Measurements from ENCODE around the gene PPP2R3A. TPM values are rescaled to one million over a fixed set of nuclear protein-coding genes. Genes with fewer than 3 reads are reported as not detected.

Gene PPP2R3A
- total RNA-seq, 1 experiment from 2014 or later: not detected

DNA sequence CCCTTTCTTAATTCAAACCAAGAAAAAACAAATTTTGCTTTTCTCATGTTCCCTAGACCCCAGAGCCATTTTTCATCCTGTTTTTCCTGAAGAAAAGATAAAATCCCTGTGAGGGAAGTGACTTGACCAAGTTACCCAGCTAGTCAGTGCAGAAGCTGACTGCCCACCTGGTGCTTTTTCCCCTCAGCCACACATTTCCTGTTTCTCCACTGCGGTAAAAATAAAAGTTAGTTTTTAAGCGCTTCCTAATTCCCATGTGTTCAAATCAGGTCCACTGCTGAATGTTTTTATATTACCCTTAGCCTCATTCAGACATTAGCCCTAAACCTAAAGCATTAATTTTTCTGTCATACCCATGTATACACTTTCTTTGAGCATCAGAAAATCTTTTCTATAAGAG is 26.1 kb downstream of the PPP2R3A start:
- H3K36me3 ChIP-seq (ENCODE audit: insufficient read depth, low read length): no peaks in the 10 kb centered on the region
- no peak overlapping the region for H2AFZ ChIP-seq (ENCODE audit: low read length)
- H3K4me3 ChIP-seq (ENCODE audit: low read length): no peak overlapping the region
- H4K20me1 ChIP-seq (ENCODE audit: insufficient read depth, low read depth, low read length): no peaks in the 10 kb centered on the region
- no peaks in the 10 kb centered on the region for H3K27me3 ChIP-seq (ENCODE audit: low read length)
- H3K27ac ChIP-seq (ENCODE audit: low read length): no peak overlapping the region
- no peak overlapping the region for H3K4me2 ChIP-seq (ENCODE audit: low read depth, low read length, poor library complexity, severe bottlenecking)
- H3K4me1 ChIP-seq (ENCODE audit: low read length): no peaks in the 10 kb centered on the region
- H3K9ac ChIP-seq (ENCODE audit: low read length): no peak overlapping the region
- H3K9me2 ChIP-seq (replicated peaks; ENCODE audit: insufficient read depth, low read length): no peaks in the 10 kb centered on the region
- DNase-seq: no peak
- no peaks in the 10 kb centered on the region for H3K79me2 ChIP-seq (ENCODE audit: low read length)
- H3K9me3 ChIP-seq (ENCODE audit: low read length): no peaks in the 10 kb centered on the region

- Histone ChIP-seq H3K4me2 (ENCODE audit: low read depth, low read length, poor library complexity, severe bottlenecking) (no peak overlapping the region), H3K36me3 (ENCODE audit: insufficient read depth, low read length) (no peaks in the 10 kb centered on the region), H3K9me3 (ENCODE audit: low read length) (no peaks in the 10 kb centered on the region), H2AFZ (ENCODE audit: low read length) (no peak overlapping the region), H3K79me2 (ENCODE audit: low read length) (no peaks in the 10 kb centered on the region), H4K20me1 (ENCODE audit: insufficient read depth, low read depth, low read length) (no peaks in the 10 kb centered on the region), H3K4me3 (ENCODE audit: low read length) (no peak overlapping the region), H3K4me1 (ENCODE audit: low read length) (no peaks in the 10 kb centered on the region), H3K9ac (ENCODE audit: low read length) (no peak overlapping the region), H3K27me3 (ENCODE audit: low read length) (no peaks in the 10 kb centered on the region), H3K9me2 (replicated peaks; ENCODE audit: insufficient read depth, low read length) (no peaks in the 10 kb centered on the region), H3K27ac (ENCODE audit: low read length) (no peak overlapping the region)
- DNase-seq: no peak
Observed at GRCh38 chr3:135992072-135992471, 26.5 kb downstream of the PPP2R3A start.

GRCh38 chr3:135994708-135995337 is 29.3 kb downstream of the PPP2R3A start:
- H3K27me3 ChIP-seq (ENCODE audit: low read length): no peaks in the 10 kb centered on the region
- no peaks in the 10 kb centered on the region for H3K9me2 ChIP-seq (replicated peaks; ENCODE audit: insufficient read depth, low read length)
- no peaks in the 10 kb centered on the region for H3K36me3 ChIP-seq (ENCODE audit: insufficient read depth, low read length)
- H3K9ac ChIP-seq (ENCODE audit: low read length): no peak overlapping the region
- H3K79me2 ChIP-seq (ENCODE audit: low read length): no peaks in the 10 kb centered on the region
- no peak overlapping the region for H3K27ac ChIP-seq (ENCODE audit: low read length)
- H3K9me3 ChIP-seq (ENCODE audit: low read length): no peaks in the 10 kb centered on the region
- no peaks in the 10 kb centered on the region for H3K4me1 ChIP-seq (ENCODE audit: low read length)
- H3K4me2 ChIP-seq (ENCODE audit: low read depth, low read length, poor library complexity, severe bottlenecking): no peak overlapping the region
- no peak for DNase-seq
- H4K20me1 ChIP-seq (ENCODE audit: insufficient read depth, low read depth, low read length): no peaks in the 10 kb centered on the region
- no peak overlapping the region for H3K4me3 ChIP-seq (ENCODE audit: low read length)
- no peak overlapping the region for H2AFZ ChIP-seq (ENCODE audit: low read length)

- no peak overlapping the region for H3K9ac ChIP-seq (ENCODE audit: low read length)
- no peak overlapping the region for H3K4me2 ChIP-seq (ENCODE audit: low read depth, low read length, poor library complexity, severe bottlenecking)
- H3K9me2 ChIP-seq (replicated peaks; ENCODE audit: insufficient read depth, low read length): no peaks in the 10 kb centered on the region
- H4K20me1 ChIP-seq (ENCODE audit: insufficient read depth, low read depth, low read length): no peaks in the 10 kb centered on the region
- H2AFZ ChIP-seq (ENCODE audit: low read length): no peak overlapping the region
- no peak overlapping the region for H3K4me3 ChIP-seq (ENCODE audit: low read length)
- no peaks in the 10 kb centered on the region for H3K9me3 ChIP-seq (ENCODE audit: low read length)
- H3K79me2 ChIP-seq (ENCODE audit: low read length): no peaks in the 10 kb centered on the region
- H3K4me1 ChIP-seq (ENCODE audit: low read length): no peaks in the 10 kb centered on the region
- no peaks in the 10 kb centered on the region for H3K36me3 ChIP-seq (ENCODE audit: insufficient read depth, low read length)
- no peak for DNase-seq
- no peaks in the 10 kb centered on the region for H3K27me3 ChIP-seq (ENCODE audit: low read length)
- no peak overlapping the region for H3K27ac ChIP-seq (ENCODE audit: low read length)
Observed at GRCh38 chr3:135995766-135996165, 30.2 kb downstream of the PPP2R3A start.

- no peaks in the 10 kb centered on the region for H3K4me1 ChIP-seq (ENCODE audit: low read length)
- no peaks in the 10 kb centered on the region for H3K9me2 ChIP-seq (replicated peaks; ENCODE audit: insufficient read depth, low read length)
- H3K27me3 ChIP-seq (ENCODE audit: low read length): no peaks in the 10 kb centered on the region
- no peak overlapping the region for H3K9ac ChIP-seq (ENCODE audit: low read length)
- no peaks in the 10 kb centered on the region for H3K79me2 ChIP-seq (ENCODE audit: low read length)
- no peak overlapping the region for H3K4me3 ChIP-seq (ENCODE audit: low read length)
- no peaks in the 10 kb centered on the region for H3K9me3 ChIP-seq (ENCODE audit: low read length)
- DNase-seq: no peak
- H2AFZ ChIP-seq (ENCODE audit: low read length): no peak overlapping the region
- H4K20me1 ChIP-seq (ENCODE audit: insufficient read depth, low read depth, low read length): no peaks in the 10 kb centered on the region
- H3K27ac ChIP-seq (ENCODE audit: low read length): no peak overlapping the region
- H3K36me3 ChIP-seq (ENCODE audit: insufficient read depth, low read length): no peaks in the 10 kb centered on the region
- H3K4me2 ChIP-seq (ENCODE audit: low read depth, low read length, poor library complexity, severe bottlenecking): no peak overlapping the region
Observed at GRCh38 chr3:135997554-135998320, 32.2 kb downstream of the PPP2R3A start.

DNA sequence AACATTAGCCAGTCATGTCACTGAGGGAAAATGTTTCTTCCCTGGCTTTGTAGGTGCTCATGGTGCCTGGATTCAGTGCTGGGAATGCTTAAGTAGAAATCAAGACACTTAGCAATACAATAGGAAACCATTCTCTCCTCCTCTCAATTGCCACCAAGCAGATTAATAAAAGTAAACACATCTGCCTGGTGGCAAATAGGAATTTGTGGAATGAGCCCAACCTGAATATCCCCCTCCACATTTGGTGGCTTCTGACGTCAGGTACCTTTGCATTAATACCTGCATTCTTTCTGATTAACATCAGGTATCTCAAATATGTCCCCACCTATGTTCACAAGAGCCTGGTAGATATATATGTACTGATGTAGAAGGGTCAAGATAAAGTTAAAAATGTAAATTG is 42.7 kb downstream of the PPP2R3A start:
- Histone ChIP-seq H3K27ac (ENCODE audit: low read length) (no peak overlapping the region), H3K4me2 (ENCODE audit: low read depth, low read length, poor library complexity, severe bottlenecking) (no peak overlapping the region), H4K20me1 (ENCODE audit: insufficient read depth, low read depth, low read length) (no peaks in the 10 kb centered on the region), H3K36me3 (ENCODE audit: insufficient read depth, low read length) (no peaks in the 10 kb centered on the region), H3K79me2 (ENCODE audit: low read length) (no peaks in the 10 kb centered on the region), H3K9ac (ENCODE audit: low read length) (no peak overlapping the region), H3K4me1 (ENCODE audit: low read length) (no peaks in the 10 kb centered on the region), H3K27me3 (ENCODE audit: low read length) (peaks cover 4% of the 10 kb centered on the region; the same call in 1 of the 2 replicates), H3K9me2 (replicated peaks; ENCODE audit: insufficient read depth, low read length) (no peaks in the 10 kb centered on the region), H3K9me3 (ENCODE audit: low read length) (no peaks in the 10 kb centered on the region), H2AFZ (ENCODE audit: low read length) (no peak overlapping the region), H3K4me3 (ENCODE audit: low read length) (no peak overlapping the region)
- DNase-seq: no peak

- Histone ChIP-seq H3K4me3 (ENCODE audit: low read length) (no peak overlapping the region), H3K27ac (ENCODE audit: low read length) (no peak overlapping the region), H4K20me1 (ENCODE audit: insufficient read depth, low read depth, low read length) (no peaks in the 10 kb centered on the region), H2AFZ (ENCODE audit: low read length) (no peak overlapping the region), H3K9ac (ENCODE audit: low read length) (no peak overlapping the region), H3K36me3 (ENCODE audit: insufficient read depth, low read length) (no peaks in the 10 kb centered on the region), H3K9me2 (replicated peaks; ENCODE audit: insufficient read depth, low read length) (no peaks in the 10 kb centered on the region), H3K27me3 (ENCODE audit: low read length) (peaks cover 2% of the 10 kb centered on the region; the same call in 1 of the 2 replicates), H3K4me2 (ENCODE audit: low read depth, low read length, poor library complexity, severe bottlenecking) (no peak overlapping the region), H3K9me3 (ENCODE audit: low read length) (no peaks in the 10 kb centered on the region), H3K79me2 (ENCODE audit: low read length) (no peaks in the 10 kb centered on the region), H3K4me1 (ENCODE audit: low read length) (no peaks in the 10 kb centered on the region)
- no peak for DNase-seq
Observed at GRCh38 chr3:136008732-136009470, 43.4 kb downstream of the PPP2R3A start.

DNA sequence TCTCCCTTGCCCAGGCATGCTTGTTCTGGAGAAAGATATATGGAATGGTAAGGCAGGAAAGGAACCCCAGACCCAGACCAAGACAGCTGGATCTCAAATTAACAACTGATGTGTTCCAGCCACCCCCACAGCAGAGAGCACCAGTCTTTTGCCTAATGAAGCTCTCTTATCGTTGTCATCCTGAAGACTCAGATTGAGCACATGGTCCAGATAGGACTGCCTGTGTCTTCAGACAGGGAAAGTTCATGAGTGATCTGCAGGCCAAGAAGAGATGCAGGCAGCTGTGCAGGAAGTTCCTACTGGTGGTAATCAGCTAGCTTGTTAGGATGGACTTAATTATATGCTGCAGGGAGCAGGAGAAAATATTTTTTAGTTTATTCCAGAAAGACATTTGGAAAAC is 53.3 kb downstream of the PPP2R3A start:
- H3K4me1 ChIP-seq (ENCODE audit: low read length): no peaks in the 10 kb centered on the region

More for the DNA sequence above, 53.3 kb downstream of the PPP2R3A start:
- Histone ChIP-seq H3K4me3 (ENCODE audit: low read length) (no peak overlapping the region), H3K9me3 (ENCODE audit: low read length) (no peaks in the 10 kb centered on the region), H3K27ac (ENCODE audit: low read length) (no peak overlapping the region), H3K4me2 (ENCODE audit: low read depth, low read length, poor library complexity, severe bottlenecking) (no peak overlapping the region), H3K9me2 (replicated peaks; ENCODE audit: insufficient read depth, low read length) (no peaks in the 10 kb centered on the region), H3K79me2 (ENCODE audit: low read length) (no peaks in the 10 kb centered on the region), H3K27me3 (ENCODE audit: low read length) (no peaks in the 10 kb centered on the region; the same call in 1 of the 2 replicates), H3K36me3 (ENCODE audit: insufficient read depth, low read length) (no peaks in the 10 kb centered on the region), H3K9ac (ENCODE audit: low read length) (no peak overlapping the region), H2AFZ (ENCODE audit: low read length) (no peak overlapping the region), H4K20me1 (ENCODE audit: insufficient read depth, low read depth, low read length) (no peaks in the 10 kb centered on the region)
- DNase-seq: no peak
